Ovary (tissue), 3 donors: ENCODE results near the gene COL6A2.

Experiments
- CTCF ChIP-seq, 3 donors: fragments of 450-650 bp in 2 of 3; fragments of 200-600 bp in 1 of 3; IDR thresholded peaks; one replicate each; pipeline versions ENCODE4 v1.5.1 to v1.8.0; 2016 to 2022; ENCODE audit warnings: antibody characterized with exemption in 3 of 3, mild to moderate bottlenecking in 1 of 3
- EP300 ChIP-seq: sonication (generic); formaldehyde crosslinking; IDR thresholded peaks from one replicate; pipeline ENCODE4 v1.6.1; 2017; ENCODE audit warnings: antibody characterized with exemption
- POLR2A ChIP-seq: fragments of 450-650 bp; IDR thresholded peaks from one replicate; pipeline ENCODE4 v1.6.1; 2017; ENCODE audit warnings: antibody characterized with exemption, mild to moderate bottlenecking, moderate library complexity
- donor health status: DM: no; HTN: no; CAD: no.

GRCh38 chr21:46058431-46059145, 39.3 kb upstream of the COL6A2 start:
- no peak for TF ChIP-seq CTCF (IDR thresholded peaks at IDR 0.05)
- TF ChIP-seq EP300 = no peak
- TF ChIP-seq POLR2A = no peak
